Stomach (tissue), 9 donors: ENCODE measurements around the gene C9. TPM values are rescaled to one million over a fixed set of nuclear protein-coding genes. Genes with fewer than 3 reads are reported as not detected.
A peak's percentile ranks its signal among the peaks of the same experiment; 100 is the strongest.

Source experiments
- DNase-seq, 2 donors: peaks; one replicate each; pipeline versions ENCODE4 v3.0.0 to v3.0.0-alpha.2; 2013 to 2019
- H3K27ac ChIP-seq, 5 donors: fragments of 200-600 bp in 4 of 5; sonication (generic) in 4 of 5; one replicate each; pipeline ENCODE4 v1.5.1; 2013 to 2019; ENCODE audit warnings: mild to moderate bottlenecking in 1 of 5, moderate library complexity in 1 of 5
- H3K27me3 ChIP-seq, 3 donors: fragments of 200-600 bp; sonication (generic); one replicate each; pipeline ENCODE4 v1.5.1; 2017 to 2019; ENCODE audit warnings: mixed run types in 1 of 3
- H3K36me3 ChIP-seq, 4 donors: fragments of 200-600 bp; sonication (generic); 1 replicate in 3 of 4; 2 replicates in 1 of 4; pipeline ENCODE4 v1.5.1; 2016 to 2019
- H3K4me1 ChIP-seq, 4 donors: fragments of 200-600 bp; sonication (generic); one replicate each; pipeline ENCODE4 v1.5.1; 2016 to 2019
- H3K4me3 ChIP-seq, 4 donors: fragments of 200-600 bp; sonication (generic) in 3 of 4; one replicate each; pipeline ENCODE4 v1.5.1; 2016 to 2019; ENCODE audit warnings: mild to moderate bottlenecking in 1 of 4
- H3K9me3 ChIP-seq, 4 donors: fragments of 200-600 bp; sonication (generic); one replicate each; pipeline ENCODE4 v1.5.1; 2016 to 2019
- EP300 ChIP-seq: sonication (generic); formaldehyde crosslinking; IDR thresholded peaks from one replicate; pipeline ENCODE4 v1.6.1; 2017; ENCODE audit warnings: antibody characterized with exemption
- POLR2A ChIP-seq, 4 donors: fragments of 450-650 bp; IDR thresholded peaks; one replicate each; pipeline ENCODE4 v1.6.1; 2016; ENCODE audit warnings: antibody characterized with exemption in 4 of 4, control low read depth in 2 of 4, mild to moderate bottlenecking in 1 of 4, moderate library complexity in 1 of 4
- POLR2AphosphoS5 ChIP-seq, 3 donors: sonication (generic); formaldehyde crosslinking; IDR thresholded peaks; one replicate each; pipeline ENCODE4 v1.6.1; 2016; ENCODE audit warnings: antibody characterized with exemption in 3 of 3
- WGBS, 5 donors: extraction: QIAGEN DNeasy Blood & Tissue Kit in 3 of 5; methylation state at CpG; one replicate each; pipeline versions ENCODE4 v1.1.5 to v1.1.7; 2013 to 2018; 5-methylcytosine and 5-hydroxymethylcytosine counted together
- intact Hi-C: fragments of 100-400 bp; cut with DNase I; formaldehyde crosslinking; loops from one replicate; pipeline ENCODE4 v1.15.1; 2023; ENCODE audit warnings: low total_unique reads
- polyA plus RNA-seq, 3 donors: library from polyadenylated mRNA; stranded (reverse); fragments of 200-250 nt; gene quantifications; one replicate each; pipeline ENCODE4 v1.2.3, GENCODE V29; 2013
- total RNA-seq, 5 donors: library from RNA; depleted of rRNA; stranded (reverse); fragments of >200 nt; gene quantifications; one replicate each; pipeline versions ENCODE4 v1.1.0 to v1.2.3, GENCODE V29; 2014 to 2016
- TF ChIP-seq, protein P1 (sequence below), 7 experiments: fragments of 450-650 bp in 4 of 7; fragments of 200-600 bp in 3 of 7; sonication (generic) in 3 of 7; IDR thresholded peaks; one replicate each; pipeline ENCODE4 v1.5.1; 2016 to 2019; ENCODE audit warnings: antibody characterized with exemption in 7 of 7, control low read depth in 2 of 7, mild to moderate bottlenecking in 1 of 7
- donor health status: healthy with polysubstance abuse.
- donor health status: Bipolar disorder and iron deficiency.
- donor health status: healthy.

The C9 gene
- total and polyA plus RNA-seq, 8 donors, result not detected

DNA sequence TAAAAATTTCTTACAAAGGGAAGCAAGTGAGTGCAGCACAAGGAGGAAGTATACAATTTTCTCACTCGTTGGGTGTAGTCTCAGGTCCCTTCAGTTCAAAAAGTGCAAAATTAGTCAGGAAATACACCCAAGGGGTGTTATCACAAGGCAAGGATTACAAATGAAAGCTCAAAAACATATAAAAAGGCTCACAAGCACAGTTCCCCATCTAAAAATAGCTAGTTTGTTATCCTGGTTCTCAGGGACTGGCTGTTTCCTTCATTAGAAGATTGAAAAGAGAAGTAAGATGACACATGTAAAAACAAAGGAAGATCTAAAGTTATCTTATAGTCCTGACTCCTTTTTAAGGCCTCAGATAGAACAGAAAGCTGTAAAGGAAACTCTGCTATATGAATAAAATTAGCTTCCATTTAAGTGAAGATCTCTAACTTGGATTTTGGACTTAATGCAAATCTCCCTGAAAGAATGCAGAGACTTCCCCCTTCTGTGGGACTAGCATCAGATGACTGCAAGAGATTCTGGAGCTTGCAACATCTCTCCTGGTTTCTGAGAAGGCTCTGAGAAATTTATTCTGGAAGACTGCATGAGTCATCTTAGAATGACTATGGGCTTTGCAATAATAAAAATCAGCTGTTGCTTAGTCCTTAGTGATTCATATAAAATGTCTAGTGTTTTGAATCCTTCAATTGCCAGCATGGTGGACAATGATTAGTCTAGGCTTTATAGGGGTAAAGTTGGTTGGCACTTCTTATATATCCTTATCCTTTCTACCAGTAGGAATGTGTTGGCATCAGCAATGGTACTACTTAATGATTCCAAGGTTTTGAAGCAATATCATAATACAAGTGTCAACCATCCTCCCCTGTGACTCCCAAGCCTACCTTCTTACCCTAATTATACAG, 35.1 kb upstream of the C9 start:
- TF ChIP-seq EP300 (no peak), POLR2AphosphoS5 (IDR thresholded peaks at IDR 0.05) (peak in 2 of 3 donors; percentile 22 to 72)
- H3K27me3 ChIP-seq, result no peaks in the 10 kb centered on the region
- peak in 1 of 2 donors; percentile 63 for DNase-seq
- no peaks in the 10 kb centered on the region for H3K9me3 ChIP-seq
- no peak overlapping the region for H3K4me3 ChIP-seq
- intact Hi-C loops, result no loop called here
- no peaks in the 10 kb centered on the region for H3K36me3 ChIP-seq
- peak overlapping the region in 4 of 5 donors; percentile 67 to 86 (median 80) for H3K27ac ChIP-seq
- H3K4me1 ChIP-seq, result peaks cover 0 to 50% (median 6%) of the 10 kb centered on the region in 4 donors
- 52 to 82% (median 67%) methylated on average over 1 of the region's 1 CpG for WGBS, 5 donors

GRCh38 chr5:39396843-39397242, 32.5 kb upstream of the C9 start:
- intact Hi-C loops, result no loop called here
- no peak for TF ChIP-seq POLR2AphosphoS5 (IDR thresholded peaks at IDR 0.05)
- TF ChIP-seq EP300, result no peak
- TF ChIP-seq POLR2A (IDR thresholded peaks at IDR 0.05), result no peak
- TF ChIP-seq, protein P1, sequence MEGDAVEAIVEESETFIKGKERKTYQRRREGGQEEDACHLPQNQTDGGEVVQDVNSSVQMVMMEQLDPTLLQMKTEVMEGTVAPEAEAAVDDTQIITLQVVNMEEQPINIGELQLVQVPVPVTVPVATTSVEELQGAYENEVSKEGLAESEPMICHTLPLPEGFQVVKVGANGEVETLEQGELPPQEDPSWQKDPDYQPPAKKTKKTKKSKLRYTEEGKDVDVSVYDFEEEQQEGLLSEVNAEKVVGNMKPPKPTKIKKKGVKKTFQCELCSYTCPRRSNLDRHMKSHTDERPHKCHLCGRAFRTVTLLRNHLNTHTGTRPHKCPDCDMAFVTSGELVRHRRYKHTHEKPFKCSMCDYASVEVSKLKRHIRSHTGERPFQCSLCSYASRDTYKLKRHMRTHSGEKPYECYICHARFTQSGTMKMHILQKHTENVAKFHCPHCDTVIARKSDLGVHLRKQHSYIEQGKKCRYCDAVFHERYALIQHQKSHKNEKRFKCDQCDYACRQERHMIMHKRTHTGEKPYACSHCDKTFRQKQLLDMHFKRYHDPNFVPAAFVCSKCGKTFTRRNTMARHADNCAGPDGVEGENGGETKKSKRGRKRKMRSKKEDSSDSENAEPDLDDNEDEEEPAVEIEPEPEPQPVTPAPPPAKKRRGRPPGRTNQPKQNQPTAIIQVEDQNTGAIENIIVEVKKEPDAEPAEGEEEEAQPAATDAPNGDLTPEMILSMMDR (IDR thresholded peaks at IDR 0.05), result no peak
- 29 to 84% (median 50%) methylated on average over 3 of the region's 3 CpGs for WGBS, 5 donors
- H3K4me1 ChIP-seq, result peaks cover 0 to 43% (median 6%) of the 10 kb centered on the region in 4 donors
- H3K9me3 ChIP-seq, result no peaks in the 10 kb centered on the region
- peaks cover 3 to 24% (median 12%) of the 10 kb centered on the region in 4 donors for H3K36me3 ChIP-seq
- no peaks in the 10 kb centered on the region for H3K27me3 ChIP-seq
- no peak for DNase-seq
- H3K27ac ChIP-seq, result peak overlapping the region in 2 of 5 donors; percentile 79 to 86
- H3K4me3 ChIP-seq, result no peak overlapping the region

GRCh38 chr5:39395521-39395920, 31.2 kb upstream of the C9 start:
- intact Hi-C loops, result no loop called here
- no peak for TF ChIP-seq POLR2A (IDR thresholded peaks at IDR 0.05)
- TF ChIP-seq, protein P1 (IDR thresholded peaks at IDR 0.05), result no peak
- TF ChIP-seq POLR2AphosphoS5 (IDR thresholded peaks at IDR 0.05), result no peak
- TF ChIP-seq EP300, result no peak
- peaks cover 0 to 33% (median 6%) of the 10 kb centered on the region in 4 donors for H3K4me1 ChIP-seq
- peaks cover 3 to 36% (median 24%) of the 10 kb centered on the region in 4 donors for H3K36me3 ChIP-seq
- peak overlapping the region in 3 of 5 donors; percentile 16 to 52 (median 43) for H3K27ac ChIP-seq
- no peaks in the 10 kb centered on the region for H3K27me3 ChIP-seq
- H3K4me3 ChIP-seq, result no peak overlapping the region
- H3K9me3 ChIP-seq, result no peaks in the 10 kb centered on the region
- no peak for DNase-seq

DNA sequence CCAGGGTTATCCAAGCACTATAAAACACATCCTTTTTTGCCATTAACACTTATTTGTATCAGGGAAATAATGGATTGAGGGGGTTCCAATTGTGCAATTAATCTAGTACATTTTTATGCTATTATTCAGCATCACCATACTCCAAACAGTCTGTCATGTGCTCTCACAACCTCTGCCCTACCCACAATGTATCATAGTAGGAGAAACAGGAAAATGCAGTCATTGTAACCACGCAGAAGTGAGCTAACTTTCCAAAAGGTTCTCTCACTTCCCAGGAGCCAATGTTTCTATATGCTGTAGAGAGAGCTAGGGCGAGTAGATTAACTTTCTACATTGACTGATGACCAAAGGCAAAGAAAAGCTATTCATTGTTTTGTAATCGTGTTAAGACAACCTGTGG, 30.7 kb upstream of the C9 start:
- no peaks in the 10 kb centered on the region for H3K27me3 ChIP-seq
- 25 to 39% (median 33%) methylated on average over 3 of the region's 3 CpGs for WGBS, 5 donors
- intact Hi-C loops, result no loop called here
- H3K4me3 ChIP-seq, result no peak overlapping the region
- peak overlapping the region in 3 of 5 donors; percentile 16 to 52 (median 43) for H3K27ac ChIP-seq
- H3K4me1 ChIP-seq, result peaks cover 0 to 27% (median 6%) of the 10 kb centered on the region in 4 donors
- DNase-seq, result no peak
- H3K9me3 ChIP-seq, result no peaks in the 10 kb centered on the region
- TF ChIP-seq POLR2A (IDR thresholded peaks at IDR 0.05) (no peak), POLR2AphosphoS5 (IDR thresholded peaks at IDR 0.05) (peak in 2 of 3 donors; percentile 30 to 41), EP300 (no peak)
- TF ChIP-seq, protein P1 (IDR thresholded peaks at IDR 0.05), result no peak
- peaks cover 3 to 41% (median 30%) of the 10 kb centered on the region in 4 donors for H3K36me3 ChIP-seq
